Activated CD4-positive, alpha-beta memory T cell treated with anti-CD3 and anti-CD28 coated beads for 36 hours (primary cell): ENCODE measurements around the gene SMIM3. TPM values are rescaled to one million over a fixed set of nuclear protein-coding genes. Genes with fewer than 3 reads are reported as not detected.

ENCODE experiments used
- CTCF ChIA-PET: fragments of 350-600 bp; sonication (Branson Sonifier 250); formaldehyde crosslinking; loops from one replicate; lab custom pipeline; 2021; ENCODE audit warnings: antibody characterized with exemption, inconsistent platforms; lab: Charles Lee
- POLR2A ChIA-PET: fragments of 350-600 bp; sonication (Branson Sonifier 250); formaldehyde crosslinking; loops from one replicate; lab custom pipeline; 2021; ENCODE audit warnings: antibody characterized with exemption; lab: Charles Lee
- DNase-seq: peaks from one replicate; pipeline ENCODE4 v3.0.0-alpha.2; 2020
- H3K27ac Mint-ChIP-seq: one replicate; pipeline ENCODE4 v1.8.0; 2021; ENCODE audit warnings: mixed read lengths
- H3K27me3 Mint-ChIP-seq: one replicate; pipeline ENCODE4 v1.8.0; 2021; ENCODE audit warnings: mixed read lengths
- H3K36me3 Mint-ChIP-seq: one replicate; pipeline ENCODE4 v1.8.0; 2021; ENCODE audit warnings: mixed read lengths
- H3K4me1 Mint-ChIP-seq: one replicate; pipeline ENCODE4 v1.8.0; 2021; ENCODE audit warnings: low read depth, mixed read lengths
- H3K4me3 Mint-ChIP-seq: one replicate; pipeline ENCODE4 v1.8.0; 2021; ENCODE audit warnings: mild to moderate bottlenecking, mixed read lengths
- H3K9me3 Mint-ChIP-seq: one replicate; pipeline ENCODE4 v1.8.0; 2021; ENCODE audit warnings: mixed read lengths
- intact Hi-C: fragments of 100-400 bp; cut with micrococcal nuclease; formaldehyde crosslinking; loops from one replicate; pipeline ENCODE4 v1.15.1; 2023
- total RNA-seq, 2 experiments: library from RNA; stranded (reverse); gene quantifications; one replicate each; pipeline ENCODE4 v1.2.3, GENCODE V29; 2021

The SMIM3 gene
- total RNA-seq, 2 experiments from 2014 or later: 22.4 to 22.8 TPM

GRCh38 chr5:150753463-150753862, 25.1 kb upstream of the SMIM3 start:
- DNase-seq: no peak
- no peak overlapping the region for H3K27ac Mint-ChIP-seq
- H3K4me3 Mint-ChIP-seq: no peak overlapping the region
- H3K9me3 Mint-ChIP-seq: no peaks in the 10 kb centered on the region
- ChIA-PET POLR2A (no interaction called here), CTCF (interaction anchor here (1.5 kb wide), 1 partner anchor 26 kb away, joined by 3 read pairs; the partner anchor contains the start of gene SMIM3)
- H3K4me1 Mint-ChIP-seq: peaks cover 55% of the 10 kb centered on the region
- peaks cover 50% of the 10 kb centered on the region for H3K36me3 Mint-ChIP-seq
- intact Hi-C loops: no loop called here
- H3K27me3 Mint-ChIP-seq: no peaks in the 10 kb centered on the region

GRCh38 chr5:150753863-150754262, 24.7 kb upstream of the SMIM3 start:
- ChIA-PET CTCF (interaction anchor here (1.5 kb wide), 1 partner anchor 25 kb away, joined by 3 read pairs; the partner anchor contains the start of gene SMIM3), POLR2A (no interaction called here)
- Mint-ChIP-seq H3K9me3 (no peaks in the 10 kb centered on the region), H3K27me3 (no peaks in the 10 kb centered on the region), H3K4me1 (peaks cover 55% of the 10 kb centered on the region), H3K4me3 (no peak overlapping the region), H3K27ac (no peak overlapping the region), H3K36me3 (peaks cover 50% of the 10 kb centered on the region)
- DNase-seq: no peak
- intact Hi-C loops: no loop called here

DNA sequence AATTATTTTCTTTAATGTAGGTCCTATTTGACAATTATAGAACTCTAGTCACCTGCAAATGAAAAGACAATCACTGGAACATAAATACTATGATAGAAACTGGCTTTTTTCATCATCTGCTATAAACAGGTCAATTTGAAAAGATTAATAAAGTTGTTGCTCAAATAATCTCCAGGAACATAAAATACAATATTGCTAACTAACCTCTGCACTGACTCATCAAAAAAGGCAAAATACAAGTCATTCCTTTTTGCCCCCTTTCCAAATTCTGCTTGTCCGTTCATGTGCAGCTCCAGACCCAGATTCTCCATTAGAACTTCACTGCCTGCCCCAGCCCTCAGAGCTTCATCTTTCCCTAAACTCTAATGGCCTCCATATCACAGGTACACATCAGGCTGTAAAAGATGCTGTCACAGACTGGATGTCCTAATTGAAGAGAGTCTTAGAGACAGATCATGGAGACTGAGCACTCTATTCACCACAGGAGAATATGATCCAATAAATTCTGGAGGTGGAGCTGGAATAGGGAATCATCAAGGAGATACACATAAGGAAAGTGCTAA, 21.4 kb upstream of the SMIM3 start:
- intact Hi-C loops: loop anchor here (5.0 kb wide), 1 partner anchor 1400 kb away; the partner anchor contains the start of gene PCYOX1L
- no peaks in the 10 kb centered on the region for H3K9me3 Mint-ChIP-seq
- H3K36me3 Mint-ChIP-seq: peaks cover 36% of the 10 kb centered on the region
- no peak for DNase-seq
- peak overlapping the region; percentile 66 for H3K27ac Mint-ChIP-seq
- ChIA-PET POLR2A (interaction anchor here (2.2 to 2.3 kb wide), 2 partner anchors 27 to 57 kb away, joined by 9 to 18 read pairs; partner anchors contain the start of gene RBM22), CTCF (interaction anchor here (0.7 to 5.3 kb wide), 5 partner anchors 22 to 691 kb away, joined by 3 to 30 read pairs (median 3); partner anchors contain the start of genes RBM22 and SMIM3)
- H3K27me3 Mint-ChIP-seq: no peaks in the 10 kb centered on the region
- peak overlapping the region; percentile 43 for H3K4me3 Mint-ChIP-seq
- peaks cover 35% of the 10 kb centered on the region for H3K4me1 Mint-ChIP-seq

DNA sequence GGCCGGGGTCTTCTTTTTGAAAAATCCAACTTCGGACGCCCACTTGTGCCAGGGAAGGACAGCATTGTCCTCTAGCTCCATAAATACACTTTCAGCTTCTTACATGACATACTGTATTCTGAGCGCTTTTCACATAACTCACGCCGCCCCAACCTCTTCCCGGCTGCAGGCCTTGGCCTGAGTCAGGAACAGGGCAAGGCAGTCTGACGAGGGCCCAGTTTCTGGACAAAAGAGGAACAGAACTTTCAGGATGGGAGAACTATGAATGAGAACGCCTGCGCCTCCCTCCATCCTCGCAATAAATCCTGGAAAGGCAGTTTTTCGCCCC, 20.4 kb upstream of the SMIM3 start:
- intact Hi-C loops: loop anchor here (1.0 to 5.0 kb wide), 6 partner anchors 16 to 1401 kb away; partner anchors contain the start of genes PCYOX1L and RBM22
- Mint-ChIP-seq H3K4me1 (peaks cover 32% of the 10 kb centered on the region), H3K9me3 (no peaks in the 10 kb centered on the region), H3K27ac (no peak overlapping the region), H3K36me3 (peaks cover 31% of the 10 kb centered on the region), H3K4me3 (no peak overlapping the region), H3K27me3 (no peaks in the 10 kb centered on the region)
- DNase-seq: no peak
- ChIA-PET POLR2A (interaction anchor here (1.0 to 2.3 kb wide), 6 partner anchors 20 to 88 kb away, joined by 3 to 18 read pairs (median 6); partner anchors contain the start of genes IRGM, RBM22 and SMIM3), CTCF (interaction anchor here (0.7 to 5.3 kb wide), 7 partner anchors 21 to 213 kb away, joined by 3 to 30 read pairs (median 4); partner anchors contain the start of genes IRGM, RBM22 and SMIM3)

- Mint-ChIP-seq H3K27ac (no peak within 1 kb of the TSS), H3K4me3 (no peak within 1 kb of the TSS), H3K9me3 (no peaks in the 10 kb centered on the region), H3K4me1 (peaks cover 29% of the 10 kb centered on the region), H3K27me3 (peaks cover 2% of the 10 kb centered on the region), H3K36me3 (peaks cover 25% of the 10 kb centered on the region)
- ChIA-PET CTCF (interaction anchor here (0.8 to 5.3 kb wide), 7 partner anchors 20 to 356 kb away, joined by 3 to 30 read pairs (median 4); partner anchors contain the start of genes IRGM, RBM22 and SMIM3), POLR2A (interaction anchor here (0.6 to 2.3 kb wide), 8 partner anchors 20 to 309 kb away, joined by 3 to 18 read pairs (median 4); partner anchors contain the start of genes IRGM, RBM22 and SMIM3)
- DNase-seq: peak; percentile 96
- intact Hi-C loops: loop anchor here (1.0 to 5.0 kb wide), 6 partner anchors 16 to 1401 kb away; partner anchors contain the start of genes PCYOX1L and RBM22
Observed at GRCh38 chr5:150758531-150759333, 19.8 kb upstream of the SMIM3 start, which contains the start of gene DCTN4. Gene DCTN4, minus strand, starts transcription at chr5:150759017. Its CDS starts 24 bp downstream, at chr5:150758993.

DNA sequence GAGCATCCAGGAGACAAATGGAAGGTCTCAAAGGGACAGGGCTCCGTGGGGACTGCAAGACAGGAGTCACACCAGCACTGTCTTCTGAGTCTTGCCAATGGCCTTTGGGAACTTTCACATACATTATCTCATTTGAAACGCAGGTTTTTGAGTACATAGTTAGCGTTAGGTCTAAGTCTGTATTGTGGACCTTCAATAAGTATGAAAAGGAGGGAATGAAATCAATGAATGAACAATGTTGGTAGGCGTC, 19.3 kb upstream of the SMIM3 start:
- intact Hi-C loops: loop anchor here (5.0 kb wide), 1 partner anchor 1402 kb away; the partner anchor contains the start of gene PCYOX1L
- no peak overlapping the region for H3K27ac Mint-ChIP-seq
- POLR2A ChIA-PET: interaction anchor here (0.7 to 2.3 kb wide), 4 partner anchors 19 to 309 kb away, joined by 3 to 18 read pairs (median 8); partner anchors contain the start of genes RBM22 and SMIM3
- H3K36me3 Mint-ChIP-seq: peaks cover 21% of the 10 kb centered on the region
- H3K4me1 Mint-ChIP-seq: peaks cover 25% of the 10 kb centered on the region
- no peaks in the 10 kb centered on the region for H3K9me3 Mint-ChIP-seq
- CTCF ChIA-PET: interaction anchor here (0.8 to 5.3 kb wide), 6 partner anchors 20 to 356 kb away, joined by 3 to 30 read pairs (median 8); partner anchors contain the start of genes IRGM, RBM22 and SMIM3
- no peak for DNase-seq
- H3K27me3 Mint-ChIP-seq: peaks cover 2% of the 10 kb centered on the region
- H3K4me3 Mint-ChIP-seq: no peak overlapping the region

DNA sequence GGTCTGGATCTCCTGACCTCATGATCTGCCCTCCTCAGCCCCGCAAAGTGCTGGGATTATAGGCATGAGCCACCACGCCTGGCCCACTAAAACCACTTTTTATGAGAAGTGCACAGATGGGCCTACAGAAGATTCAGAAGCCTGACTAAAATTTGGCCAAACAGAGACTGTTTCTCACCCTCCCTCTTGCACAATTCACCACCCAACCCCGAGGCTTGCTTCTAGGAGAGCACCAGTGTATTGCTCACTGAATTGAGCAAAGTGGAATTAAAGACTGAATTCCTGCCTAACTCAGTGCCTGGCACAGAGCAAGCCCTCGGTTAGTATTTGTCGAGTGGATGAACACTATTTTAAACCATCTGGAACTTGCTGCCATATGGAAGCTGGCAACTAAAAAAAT, 16.3 kb upstream of the SMIM3 start:
- ChIA-PET POLR2A (no interaction called here), CTCF (interaction anchor here (1.9 kb wide), 1 partner anchor 16 kb away, joined by 8 read pairs; the partner anchor contains the start of gene SMIM3)
- Mint-ChIP-seq H3K4me1 (peaks cover 6% of the 10 kb centered on the region), H3K9me3 (no peaks in the 10 kb centered on the region), H3K36me3 (peaks cover 1% of the 10 kb centered on the region), H3K4me3 (no peak overlapping the region), H3K27ac (no peak overlapping the region), H3K27me3 (peaks cover 2% of the 10 kb centered on the region)
- intact Hi-C loops: no loop called here
- no peak for DNase-seq

GRCh38 chr5:150763023-150763769, 15.4 kb upstream of the SMIM3 start:
- Mint-ChIP-seq H3K27ac (no peak overlapping the region), H3K36me3 (no peaks in the 10 kb centered on the region), H3K4me1 (peaks cover 2% of the 10 kb centered on the region), H3K4me3 (no peak overlapping the region), H3K27me3 (peaks cover 2% of the 10 kb centered on the region), H3K9me3 (no peaks in the 10 kb centered on the region)
- ChIA-PET CTCF (interaction anchor here (1.9 kb wide), 1 partner anchor 15 kb away, joined by 8 read pairs; the partner anchor contains the start of gene SMIM3), POLR2A (no interaction called here)
- intact Hi-C loops: no loop called here
- no peak for DNase-seq

DNA sequence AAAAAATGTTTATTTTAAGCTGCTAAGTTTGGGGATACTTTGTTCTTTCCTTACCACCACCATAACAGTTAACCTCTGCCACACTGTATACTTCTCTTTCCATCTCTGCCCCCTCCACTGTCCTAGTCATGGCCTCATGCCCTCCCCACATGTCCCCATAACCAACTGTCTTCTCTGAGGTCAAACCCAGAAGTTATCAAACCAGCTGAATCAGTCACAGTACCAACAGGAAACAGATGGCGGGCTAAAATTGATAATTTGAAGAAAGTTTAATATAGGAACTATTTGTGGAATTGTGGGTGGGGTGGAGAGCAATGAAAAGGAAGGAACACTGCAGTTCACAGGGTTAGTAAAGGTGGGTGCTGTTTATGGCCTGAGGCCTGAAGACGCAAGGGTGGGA, 14.0 kb upstream of the SMIM3 start:
- H3K27me3 Mint-ChIP-seq: peaks cover 2% of the 10 kb centered on the region
- H3K27ac Mint-ChIP-seq: no peak overlapping the region
- POLR2A ChIA-PET: no interaction called here
- CTCF ChIA-PET: interaction anchor here (0.7 to 1.1 kb wide), 2 partner anchors 14 to 15 kb away, joined by 3 to 5 read pairs; partner anchors contain the start of gene SMIM3
- H3K4me3 Mint-ChIP-seq: no peak overlapping the region
- peaks cover 2% of the 10 kb centered on the region for H3K4me1 Mint-ChIP-seq
- H3K36me3 Mint-ChIP-seq: no peaks in the 10 kb centered on the region
- H3K9me3 Mint-ChIP-seq: no peaks in the 10 kb centered on the region
- intact Hi-C loops: no loop called here
- DNase-seq: no peak

DNA sequence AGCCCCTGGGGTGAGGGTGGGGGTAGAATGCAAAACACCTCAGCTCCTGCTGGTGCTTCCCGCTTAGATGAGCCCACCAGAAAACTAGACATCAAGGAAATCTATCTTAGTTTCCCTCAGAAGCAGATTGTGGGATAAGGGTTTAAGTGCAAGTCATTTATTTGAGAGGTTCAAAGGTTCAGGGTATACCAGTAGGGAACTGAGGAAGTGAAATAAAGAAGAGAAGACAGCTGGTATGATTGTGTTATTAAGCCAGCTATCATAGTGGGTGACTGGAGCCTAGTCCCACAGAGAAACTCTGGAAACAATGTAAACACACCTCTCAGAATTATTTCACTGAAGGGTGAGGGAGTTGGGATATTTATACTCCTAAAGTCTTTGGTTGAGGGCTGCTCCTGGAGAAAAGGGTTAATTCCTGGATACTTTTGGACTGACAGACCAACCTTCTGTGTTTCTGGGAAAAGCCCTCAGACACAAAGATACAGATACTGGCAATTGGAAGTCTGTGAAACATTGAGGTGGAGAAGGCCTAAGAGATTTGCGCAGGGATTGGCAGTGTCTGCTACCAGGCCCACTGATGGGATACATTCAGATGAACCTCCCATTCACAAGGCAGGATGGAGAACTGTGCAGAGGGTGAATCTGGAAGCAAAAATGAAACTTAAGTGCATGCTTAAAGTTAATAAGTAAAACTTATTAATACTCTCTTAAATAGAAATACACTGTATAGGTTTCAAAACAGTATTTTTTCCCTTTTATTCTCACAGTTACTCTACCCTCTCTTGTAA, 13.4 kb upstream of the SMIM3 start:
- Mint-ChIP-seq H3K36me3 (no peaks in the 10 kb centered on the region), H3K4me1 (peaks cover 2% of the 10 kb centered on the region), H3K27ac (no peak overlapping the region), H3K27me3 (peaks cover 2% of the 10 kb centered on the region), H3K4me3 (no peak overlapping the region), H3K9me3 (no peaks in the 10 kb centered on the region)
- no peak for DNase-seq
- CTCF ChIA-PET: interaction anchor here (0.7 to 1.6 kb wide), 3 partner anchors 13 to 14 kb away, joined by 3 to 6 read pairs (median 5); partner anchors contain the start of gene SMIM3
- intact Hi-C loops: no loop called here
- POLR2A ChIA-PET: no interaction called here
